Lower lobe of right lung (tissue), 2 donors: Measurements from ENCODE around the gene SH2D5. TPM values are rescaled to one million over a fixed set of nuclear protein-coding genes. Genes with fewer than 3 reads are reported as not detected.

Experiments used
- ATAC-seq, 2 donors: fragments of 200-7000 bp; cut with Tn5 transposase; one replicate each; pipeline ENCODE4 v1.9.1; 2020 to 2022; ENCODE audit warnings: mild to moderate bottlenecking in 2 of 2, moderate library complexity in 2 of 2
- DNase-seq: peaks from one replicate; pipeline ENCODE4 v3.0.0-alpha.2; 2020
- H3K27ac ChIP-seq: fragments of 200-600 bp; one replicate; pipeline ENCODE4 v1.8.0; 2022
- H3K27me3 ChIP-seq: fragments of 200-600 bp; one replicate; pipeline ENCODE4 v1.8.0; 2022; ENCODE audit warnings: low read depth
- H3K36me3 ChIP-seq: fragments of 200-600 bp; one replicate; pipeline ENCODE4 v1.8.0; 2022; ENCODE audit warnings: mild to moderate bottlenecking
- H3K4me1 ChIP-seq: fragments of 200-600 bp; one replicate; pipeline ENCODE4 v1.8.0; 2022
- H3K4me3 ChIP-seq: fragments of 200-600 bp; one replicate; pipeline ENCODE4 v1.8.0; 2022; ENCODE audit warnings: mild to moderate bottlenecking
- H3K9me3 ChIP-seq: fragments of 200-600 bp; one replicate; pipeline ENCODE4 v1.8.0; 2022
- CTCF ChIP-seq: fragments of 200-600 bp; IDR thresholded peaks from one replicate; pipeline ENCODE4 v1.8.0; 2022; ENCODE audit warnings: antibody characterized with exemption, mild to moderate bottlenecking
- intact Hi-C: fragments of 100-400 bp; cut with DNase I; formaldehyde crosslinking; loops from one replicate; pipeline ENCODE4 v1.11.0; 2022
- total RNA-seq: library from RNA; stranded (reverse); fragmentation: NEBNext Ultra II Directional; extraction: Animal tissue kit (Norgen Biotek cat#: 25700); gene quantifications from one replicate; pipeline ENCODE4 v1.2.1, GENCODE V29; 2021
- donor health status: DM: no; HTN: yes; CAD: no; lungs with severe emphysema.

SH2D5 gene
- total RNA-seq, 1 donor from 2014 or later: not detected

DNA sequence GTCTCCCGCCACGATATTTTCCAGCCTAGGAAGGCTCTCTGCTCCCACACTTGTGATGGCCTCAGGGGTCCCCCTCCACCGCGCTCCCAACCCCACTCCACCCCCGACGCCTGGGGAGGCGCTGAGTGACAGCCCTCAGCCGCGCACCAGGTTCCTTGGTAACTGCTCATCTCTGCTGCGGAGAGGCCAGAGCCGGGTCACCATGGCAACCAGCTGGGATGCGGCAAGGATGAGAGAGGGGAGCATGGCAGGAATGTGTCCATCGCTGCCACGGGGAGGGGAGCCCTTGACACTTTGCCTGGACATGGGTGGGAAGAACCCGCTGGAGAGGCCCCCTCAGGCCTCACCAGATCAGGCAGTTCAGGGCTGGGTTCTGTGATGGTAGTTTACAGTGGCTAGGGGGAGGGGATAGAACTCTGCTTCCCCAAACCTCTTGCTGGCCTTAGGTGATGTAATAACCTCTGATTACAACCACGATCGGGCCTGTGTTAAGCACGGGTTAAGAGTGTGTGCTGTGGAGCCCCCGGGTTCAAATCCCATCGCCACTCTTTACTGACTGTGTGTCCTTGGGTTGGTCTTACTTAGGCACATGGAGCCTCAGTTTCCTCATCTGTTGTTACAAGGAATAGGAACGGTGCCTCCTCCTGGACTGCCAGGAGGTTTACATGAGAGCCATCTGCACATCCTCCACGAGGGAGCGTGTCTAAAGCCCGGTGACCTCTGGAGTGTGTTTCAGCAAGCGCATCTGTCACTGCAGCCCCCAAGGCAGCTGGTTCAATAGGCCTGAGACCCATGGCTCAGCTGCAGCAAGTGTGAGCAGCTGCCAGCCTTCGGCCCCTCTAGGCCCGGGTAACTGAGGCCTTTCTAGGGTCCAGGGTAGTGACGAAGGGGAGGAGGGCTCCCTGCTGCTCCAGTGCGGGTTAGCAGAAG, 21.0 kb downstream of the SH2D5 start:
- no peaks in the 10 kb centered on the region for H3K4me1 ChIP-seq
- no peak for TF ChIP-seq CTCF
- no peak overlapping the region for H3K4me3 ChIP-seq
- DNase-seq: no peak
- no peaks in the 10 kb centered on the region for H3K9me3 ChIP-seq
- peaks cover 24% of the 10 kb centered on the region for H3K27me3 ChIP-seq
- H3K36me3 ChIP-seq: no peaks in the 10 kb centered on the region
- no peak overlapping the region for H3K27ac ChIP-seq
- no peak for ATAC-seq
- intact Hi-C loops: no loop called here

DNA sequence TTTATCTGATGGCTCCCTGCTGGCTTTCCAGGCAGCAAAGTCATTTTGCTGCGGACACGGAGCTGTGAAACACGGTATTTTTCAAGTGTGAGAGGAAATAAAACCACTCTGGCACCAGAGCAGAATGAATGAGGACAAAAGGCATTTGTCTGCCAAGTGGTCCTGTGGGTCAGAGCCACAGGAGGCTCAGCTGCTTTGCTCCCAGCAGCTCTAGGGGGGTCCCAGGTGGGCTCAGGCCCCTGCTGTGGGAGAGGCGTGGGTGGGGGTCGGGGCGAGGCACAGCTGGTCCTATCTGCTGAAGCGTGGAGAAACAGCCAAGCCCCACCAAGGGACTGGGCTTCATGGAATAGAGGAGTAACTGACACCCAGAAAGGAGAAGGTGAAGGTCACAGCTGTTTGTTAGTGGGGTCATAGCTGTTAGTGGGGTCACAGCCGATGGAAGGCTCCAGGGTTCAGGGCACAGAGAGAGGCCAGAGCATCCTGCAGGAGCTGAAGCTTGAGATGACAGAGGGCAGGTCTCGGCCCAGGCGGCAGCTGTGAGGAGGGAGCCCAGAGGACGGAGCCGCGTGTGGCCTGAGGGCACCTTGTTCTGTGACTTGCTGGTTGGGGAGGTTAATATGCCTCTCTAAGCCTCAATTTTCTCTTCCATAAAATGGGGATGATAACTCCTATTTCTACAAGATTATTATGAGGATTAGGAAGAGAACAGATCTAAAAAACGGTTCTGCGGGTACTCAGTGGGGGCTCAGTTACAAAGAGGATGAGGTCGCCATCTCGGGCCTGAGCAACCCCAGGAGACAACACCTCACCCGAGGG, 21.8 kb downstream of the SH2D5 start:
- no peak for DNase-seq

DNA sequence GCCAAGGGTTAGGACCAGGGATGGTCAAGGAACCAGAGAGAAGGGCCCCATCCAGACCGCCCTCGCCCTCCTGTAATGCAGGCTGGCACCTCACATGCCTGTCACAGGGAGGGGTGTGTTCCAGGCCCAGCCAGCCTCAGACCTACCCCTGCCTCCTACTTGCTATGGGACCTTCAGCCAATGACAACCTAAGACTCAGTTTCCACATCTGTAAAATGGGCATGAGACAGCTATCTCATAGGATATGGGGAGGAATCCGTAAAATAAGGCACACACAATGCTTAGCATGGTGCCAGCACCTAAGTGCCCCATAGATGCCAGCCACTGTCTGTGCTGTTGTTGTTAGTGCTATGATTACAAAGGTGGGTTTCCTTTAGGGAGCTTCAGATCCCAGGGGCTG, 22.6 kb downstream of the SH2D5 start:
- no peaks in the 10 kb centered on the region for H3K9me3 ChIP-seq
- ATAC-seq (no peak), DNase-seq (no peak)
- no peak overlapping the region for H3K27ac ChIP-seq
- peaks cover 11% of the 10 kb centered on the region for H3K27me3 ChIP-seq
- no peak for TF ChIP-seq CTCF
- intact Hi-C loops: no loop called here
- H3K4me3 ChIP-seq: no peak overlapping the region
- H3K4me1 ChIP-seq: no peaks in the 10 kb centered on the region
- no peaks in the 10 kb centered on the region for H3K36me3 ChIP-seq

More for the DNA sequence above, 21.8 kb downstream of the SH2D5 start:
- Histone ChIP-seq H3K27me3 (peaks cover 16% of the 10 kb centered on the region), H3K36me3 (no peaks in the 10 kb centered on the region), H3K9me3 (no peaks in the 10 kb centered on the region), H3K4me1 (no peaks in the 10 kb centered on the region), H3K27ac (no peak overlapping the region), H3K4me3 (no peak overlapping the region)
- ATAC-seq: no peak
- intact Hi-C loops: no loop called here
- no peak for TF ChIP-seq CTCF

- H3K36me3 ChIP-seq: no peaks in the 10 kb centered on the region
- ATAC-seq: no peak
- no peaks in the 10 kb centered on the region for H3K9me3 ChIP-seq
- peaks cover 7% of the 10 kb centered on the region for H3K27me3 ChIP-seq
- H3K4me1 ChIP-seq: no peaks in the 10 kb centered on the region
- TF ChIP-seq CTCF: no peak
- intact Hi-C loops: no loop called here
- no peak for DNase-seq
- no peak overlapping the region for H3K27ac ChIP-seq
- H3K4me3 ChIP-seq: no peak overlapping the region
Observed at GRCh38 chr1:20708891-20709290, 23.6 kb downstream of the SH2D5 start.

- intact Hi-C loops: no loop called here
- no peak for ATAC-seq
- Histone ChIP-seq H3K27ac (no peak overlapping the region), H3K36me3 (no peaks in the 10 kb centered on the region), H3K4me3 (no peak overlapping the region), H3K4me1 (no peaks in the 10 kb centered on the region), H3K9me3 (no peaks in the 10 kb centered on the region), H3K27me3 (peaks cover 4% of the 10 kb centered on the region)
- no peak for TF ChIP-seq CTCF
- DNase-seq: no peak
Observed at GRCh38 chr1:20708057-20708456, 24.4 kb downstream of the SH2D5 start.
